Epithelial cell of proximal tubule (primary cell): Measurements from ENCODE around the gene MED22. TPM values are rescaled to one million over a fixed set of nuclear protein-coding genes. Genes with fewer than 3 reads are reported as not detected.
"Not testable (repeated sequence)": the region's sequence is repeated elsewhere in the genome, so short reads cannot be mapped to it uniquely, and the experiment has no call there.

Experiments used
- DNase-seq: peaks from one replicate; pipeline ENCODE4 v3.0.0-alpha.2; 2011; ENCODE audit warnings: low read depth
- H3K4me3 ChIP-seq: 2 replicates; pipeline ENCODE4 v1.5.1; 2011; ENCODE audit warnings: low read depth, mild to moderate bottlenecking, low read length
- CTCF ChIP-seq: conservative IDR thresholded peaks from 2 replicates; pipeline ENCODE4 v1.5.1; 2012; ENCODE audit warnings: low read depth, mild to moderate bottlenecking, low read length
- total RNA-seq: library from RNA; depleted of rRNA; stranded (reverse); fragments of >200 nt; gene quantifications from 2 replicates; pipeline ENCODE4 v1.2.3, GENCODE V29; 2015

Gene MED22
- total RNA-seq = 18.4 and 30.0 TPM in 2 replicates

GRCh38 chr9:133347985-133348717 lies at the start of gene MED22, which contains the start of gene RPL7A:
Gene MED22 (minus strand): TSS chr9:133348131. CDS start chr9:133346662, 1,469 bp downstream.
Gene RPL7A (plus strand): TSS chr9:133348218. CDS start chr9:133348244, 26 bp downstream.
- no peak for TF ChIP-seq CTCF
- peak within 1 kb of the TSS; percentile 90 for H3K4me3 ChIP-seq
- peak; percentile 73 for DNase-seq

DNA sequence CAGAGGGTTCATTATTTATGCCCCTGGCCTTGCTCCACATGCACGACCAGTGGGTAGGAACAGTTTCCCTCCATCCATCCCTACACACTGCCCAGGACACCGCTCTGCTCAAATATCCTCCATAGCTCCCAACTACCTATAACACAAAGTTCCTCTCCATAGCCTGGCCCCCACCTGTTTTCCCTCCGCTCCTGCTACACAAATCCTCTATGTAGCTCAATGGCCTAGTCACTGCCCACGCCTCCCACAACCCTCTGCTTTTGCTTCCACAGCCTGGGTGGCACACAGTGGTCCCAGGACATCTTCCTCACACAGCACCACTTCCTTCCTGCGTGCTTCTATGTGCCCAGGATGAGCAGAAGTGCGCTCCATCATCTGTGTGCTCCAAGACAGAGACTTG lies 49.4 kb upstream of the MED22 start:
- H3K4me3 ChIP-seq = no peak overlapping the region
- no peak for DNase-seq
- TF ChIP-seq CTCF = no peak

DNA sequence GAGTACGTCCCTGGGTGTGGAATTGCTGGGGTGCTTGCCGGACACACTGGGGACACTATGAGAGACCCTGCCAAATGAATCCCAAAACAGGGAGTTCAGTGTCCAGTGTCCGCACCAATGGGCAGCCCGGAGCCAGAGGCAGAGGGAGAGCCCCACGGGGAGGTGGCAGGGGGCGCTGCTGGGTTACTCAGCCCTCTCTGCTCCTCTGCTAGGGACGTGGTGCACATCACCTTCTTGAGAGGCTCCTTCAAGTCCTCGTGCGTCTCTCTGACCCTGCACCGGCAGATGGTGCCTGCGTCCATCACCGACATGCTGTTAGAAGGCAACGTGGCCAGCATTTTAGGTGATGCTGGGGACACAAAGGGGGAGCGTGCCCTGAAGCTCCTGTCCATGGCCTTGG lies 49.0 kb upstream of the MED22 start:
- H3K4me3 ChIP-seq = no peak overlapping the region
- TF ChIP-seq CTCF = peak; percentile 49
- no peak for DNase-seq

DNA sequence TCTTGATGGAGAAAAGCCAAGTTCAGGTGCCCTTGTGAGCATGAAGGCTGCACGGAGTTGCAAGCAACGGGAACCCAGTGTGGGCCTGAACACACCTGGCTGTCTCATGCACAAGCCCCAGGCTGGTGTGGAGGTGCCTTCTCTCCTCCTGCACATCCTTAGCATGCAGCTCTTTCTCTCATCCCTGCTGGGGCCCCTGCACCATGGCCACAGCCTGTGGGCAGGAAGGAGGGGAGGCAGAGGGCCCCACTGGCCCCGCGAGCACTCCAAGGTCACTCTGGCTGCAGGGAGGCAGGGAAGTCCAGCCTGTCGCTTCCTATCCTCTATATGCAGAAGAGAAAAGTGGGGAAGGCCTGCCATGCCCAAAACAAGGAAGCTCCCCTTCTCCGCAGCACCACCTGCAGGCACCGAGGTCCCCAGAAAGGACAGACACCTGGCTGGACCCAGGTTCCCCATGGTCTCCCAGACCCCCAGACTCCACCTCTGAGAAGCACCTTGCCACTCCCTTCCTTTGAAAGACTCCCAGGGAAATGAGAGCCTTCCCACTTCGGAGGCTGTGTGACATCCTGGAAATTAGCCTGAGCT lies 46.8 kb upstream of the MED22 start:
- no peak overlapping the region for H3K4me3 ChIP-seq
- no peak for DNase-seq
- no peak for TF ChIP-seq CTCF

DNA sequence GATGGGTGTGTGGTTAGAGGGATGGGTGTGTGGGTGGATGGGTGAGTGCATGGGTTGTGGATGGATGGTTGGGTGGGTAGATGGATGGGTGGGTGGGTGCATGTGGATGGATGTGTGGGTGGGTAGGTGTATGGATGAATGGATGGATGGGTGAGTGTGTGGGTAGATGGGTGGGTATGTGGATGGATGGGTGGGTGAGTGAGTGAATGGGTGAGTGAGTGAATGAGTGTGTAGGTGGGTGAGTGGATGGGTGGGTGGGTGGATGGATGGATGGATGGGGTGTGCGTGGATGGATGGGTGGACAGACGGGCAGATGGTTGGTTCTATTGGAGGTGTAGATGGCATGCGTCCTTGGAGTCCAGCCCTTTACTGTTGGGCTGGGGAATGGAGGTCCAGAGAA lies 45.5 kb upstream of the MED22 start:
- no peak overlapping the region for H3K4me3 ChIP-seq
- TF ChIP-seq CTCF = no peak
- DNase-seq = no peak

- not testable (repeated sequence) for DNase-seq
Observed at GRCh38 chr9:133392308-133392707, 44.4 kb upstream of the MED22 start.

GRCh38 chr9:133391449-133391848 lies 43.5 kb upstream of the MED22 start:
- H3K4me3 ChIP-seq, DNase-seq: not testable (repeated sequence)

More at GRCh38 chr9:133392308-133392707, 44.4 kb upstream of the MED22 start:
- H3K4me3 ChIP-seq = not testable (repeated sequence)

- DNase-seq = no peak
- H3K4me3 ChIP-seq = no peak overlapping the region
- no peak for TF ChIP-seq CTCF
Observed at GRCh38 chr9:133390713-133391112, 42.8 kb upstream of the MED22 start.
